H1 (cell line): Measurements from ENCODE around the gene RELL2. TPM values are rescaled to one million over a fixed set of nuclear protein-coding genes. Genes with fewer than 3 reads are reported as not detected.

ENCODE experiments used
- CTCF ChIA-PET: fragments of 300-600 bp; sonication (Branson Sonifier 250); formaldehyde crosslinking; loops from one replicate; lab custom pipeline; 2021; ENCODE audit not compliant: partially characterized antibody; lab: Charles Lee
- POLR2A ChIA-PET: fragments of 300-600 bp; sonication (Branson Sonifier 250); formaldehyde crosslinking; loops from one replicate; lab custom pipeline; 2021; ENCODE audit warnings: inconsistent platforms; ENCODE audit not compliant: partially characterized antibody; lab: Charles Lee
- DNase-seq, 2 experiments: peaks; one replicate each; pipeline versions ENCODE4 v3.0.0 to v3.0.0-alpha.2; 2010 to 2022; ENCODE audit warnings: low spot score in 2 of 2, low read depth in 1 of 2, mixed read lengths in 1 of 2
- FAIRE-seq: peaks from 2 replicates; lab custom pipeline; 2011; peaks lifted over from hg19 to GRCh38; lab: Jason Lieb, UNC
- H2AFZ ChIP-seq: 2 replicates; pipeline ENCODE4 v1.8.1; 2012; ENCODE audit warnings: low read length, inconsistent platforms
- H2AK5ac ChIP-seq: 2 replicates; pipeline ENCODE4 v1.6.1; 2013; ENCODE audit warnings: low read depth, low read length
- H2BK120ac ChIP-seq: replicated peaks from 2 replicates; pipeline ENCODE3; 2013; ENCODE audit warnings: low read depth, low read length, inconsistent platforms
- H2BK12ac ChIP-seq: 2 replicates; pipeline ENCODE4 v1.6.1; 2013; ENCODE audit warnings: low read depth, low read length
- H2BK15ac ChIP-seq: 2 replicates; pipeline ENCODE4 v1.6.1; 2013; ENCODE audit warnings: low read length
- H2BK20ac ChIP-seq: 2 replicates; pipeline ENCODE4 v1.6.1; 2013; ENCODE audit warnings: low read length
- H2BK5ac ChIP-seq: 2 replicates; pipeline ENCODE4 v1.6.1; 2013; ENCODE audit warnings: low read depth, low read length
- H3K14ac ChIP-seq: 2 replicates; pipeline ENCODE4 v1.6.1; 2013; ENCODE audit warnings: inconsistent platforms; ENCODE audit not compliant: insufficient read length
- H3K18ac ChIP-seq: 2 replicates; pipeline ENCODE4 v1.6.1; 2013; ENCODE audit warnings: low read length; ENCODE audit errors: extremely low read depth
- H3K23ac ChIP-seq: 2 replicates; pipeline ENCODE4 v1.6.1; 2013; ENCODE audit warnings: inconsistent platforms; ENCODE audit not compliant: insufficient read length
- H3K23me2 ChIP-seq: 2 replicates; pipeline ENCODE4 v1.6.1; 2013; ENCODE audit warnings: low read depth, low read length
- H3K27ac ChIP-seq: 2 replicates; pipeline ENCODE4 v1.6.1; 2011; ENCODE audit warnings: low read depth, low read length, inconsistent platforms
- H3K27me3 ChIP-seq, 4 experiments: replicated peaks in 1 of 4; 1 replicate in 1 of 4; 2 replicates in 3 of 4; pipeline versions ENCODE4 v1.6.1 to v1.8.1; 2011 to 2013; ENCODE audit warnings: low read length in 3 of 4, mild to moderate bottlenecking in 3 of 4, inconsistent platforms in 2 of 4, mixed read lengths in 2 of 4, moderate library complexity in 1 of 4; ENCODE audit not compliant: control insufficient read depth in 3 of 4, insufficient read depth in 3 of 4; ENCODE audit errors: extremely low read depth in 1 of 4
- H3K36me3 ChIP-seq, 4 experiments: 2 replicates each; pipeline versions ENCODE4 v1.6.1 to v1.8.1; 2011 to 2013; ENCODE audit warnings: mild to moderate bottlenecking in 4 of 4, low read length in 3 of 4, moderate library complexity in 2 of 4, control low read depth in 1 of 4, inconsistent platforms in 1 of 4; ENCODE audit not compliant: insufficient read depth in 4 of 4, control insufficient read depth in 2 of 4
- H3K4ac ChIP-seq: replicated peaks from 2 replicates; pipeline ENCODE3; 2013; ENCODE audit warnings: low read length, low read depth, mixed read lengths, inconsistent platforms; ENCODE audit not compliant: insufficient read length
- H3K4me1 ChIP-seq, 4 experiments: replicated peaks in 1 of 4; 1 replicate in 1 of 4; 2 replicates in 3 of 4; pipeline versions ENCODE4 v1.6.1 to v1.8.1; 2011 to 2013; ENCODE audit warnings: low read length in 3 of 4, inconsistent platforms in 2 of 4, mixed read lengths in 1 of 4; ENCODE audit not compliant: insufficient read depth in 4 of 4, control insufficient read depth in 3 of 4
- H3K4me2 ChIP-seq, 2 experiments: 2 replicates each; pipeline versions ENCODE4 v1.6.1 to v1.8.1; 2011 to 2013; ENCODE audit warnings: low read depth in 2 of 2, low read length in 2 of 2, control low read depth in 1 of 2, inconsistent platforms in 1 of 2, mild to moderate bottlenecking in 1 of 2; ENCODE audit not compliant: insufficient read depth in 1 of 2
- H3K4me3 ChIP-seq, 4 experiments: fragments of 200-600, 300-600 bp in 1 of 4; sonication (generic), shearing (Covaris generic), sonication (Bioruptor Twin) in 1 of 4; 2 replicates each; pipeline versions ENCODE4 v1.5.1 to v1.8.1; 2011 to 2016; ENCODE audit warnings: low read length in 4 of 4, low read depth in 3 of 4, control low read depth in 2 of 4, inconsistent platforms in 2 of 4, mild to moderate bottlenecking in 2 of 4, mixed read lengths in 1 of 4, moderate library complexity in 1 of 4; ENCODE audit not compliant: insufficient read depth in 2 of 4; ENCODE audit errors: extremely low read depth in 1 of 4
- H3K56ac ChIP-seq: replicated peaks from 2 replicates; pipeline ENCODE3; 2013; ENCODE audit warnings: low read depth, mild to moderate bottlenecking, mixed read lengths, low read length, inconsistent platforms; ENCODE audit not compliant: insufficient read length
- H3K79me1 ChIP-seq: 2 replicates; pipeline ENCODE4 v1.6.1; 2013; ENCODE audit warnings: low read depth, low read length, control low read depth
- H3K79me2 ChIP-seq, 2 experiments: 2 replicates each; pipeline versions ENCODE4 v1.6.1 to v1.8.1; 2012 to 2013; ENCODE audit warnings: low read length in 2 of 2, mild to moderate bottlenecking in 2 of 2, inconsistent platforms in 1 of 2; ENCODE audit not compliant: insufficient read depth in 2 of 2, control insufficient read depth in 1 of 2
- H3K9ac ChIP-seq, 4 experiments: replicated peaks in 1 of 4; 1 replicate in 1 of 4; 2 replicates in 3 of 4; pipeline versions ENCODE4 v1.6.1 to v1.8.1; 2011 to 2013; ENCODE audit warnings: low read depth in 3 of 4, low read length in 3 of 4, control low read depth in 2 of 4, mild to moderate bottlenecking in 2 of 4, moderate library complexity in 2 of 4, inconsistent platforms in 1 of 4; ENCODE audit errors: extremely low read depth in 1 of 4
- H3K9me3 ChIP-seq, 2 experiments: 2 replicates each; pipeline versions ENCODE4 v1.6.1 to v1.8.1; 2012 to 2013; ENCODE audit warnings: mild to moderate bottlenecking in 2 of 2, moderate library complexity in 2 of 2, control low read depth in 1 of 2, inconsistent platforms in 1 of 2, low read depth in 1 of 2, low read length in 1 of 2, mixed read lengths in 1 of 2; ENCODE audit not compliant: insufficient read depth in 2 of 2
- H4K20me1 ChIP-seq, 2 experiments: replicated peaks in 1 of 2; 2 replicates each; pipeline versions ENCODE3 to v1.8.1; 2011 to 2013; ENCODE audit warnings: inconsistent platforms in 2 of 2, low read length in 2 of 2, mild to moderate bottlenecking in 1 of 2; ENCODE audit not compliant: insufficient read depth in 2 of 2, control insufficient read depth in 1 of 2
- H4K5ac ChIP-seq: 2 replicates; pipeline ENCODE4 v1.6.1; 2013; ENCODE audit warnings: low read length, low read depth, mixed read lengths, inconsistent platforms; ENCODE audit not compliant: insufficient read length
- H4K8ac ChIP-seq: 2 replicates; pipeline ENCODE4 v1.8.0; 2013; ENCODE audit warnings: mild to moderate bottlenecking, moderate library complexity, low read length, inconsistent platforms; ENCODE audit not compliant: insufficient read depth; ENCODE audit errors: extremely low read depth
- H4K91ac ChIP-seq: replicated peaks from 2 replicates; pipeline ENCODE3; 2013; ENCODE audit warnings: low read length, mixed read lengths, inconsistent platforms; ENCODE audit not compliant: insufficient read length
- BACH1 ChIP-seq: IDR thresholded peaks from 2 replicates; pipeline ENCODE4 v1.6.1; 2012; ENCODE audit warnings: low read length, improper control_type of control experiment
- EP300 ChIP-seq, 2 experiments: IDR thresholded peaks; 1 replicate in 1 of 2; 2 replicates in 1 of 2; pipeline ENCODE4 v1.6.1; 2011 to 2012; ENCODE audit warnings: low read depth in 2 of 2, low read length in 2 of 2, mild to moderate bottlenecking in 2 of 2, borderline replicate concordance in 1 of 2, inconsistent platforms in 1 of 2, moderate library complexity in 1 of 2
- EZH2 ChIP-seq: fragments of 200-600 bp; sonication (generic); IDR thresholded peaks from 2 replicates; pipeline ENCODE4 v1.7.1; 2012; ENCODE audit warnings: low read depth, mild to moderate bottlenecking, moderate library complexity, low read length, inconsistent platforms; ENCODE audit not compliant: severe bottlenecking
- HDAC2 ChIP-seq, 2 experiments: fragments of 300-600 bp in 1 of 2; sonication (generic) in 1 of 2; IDR thresholded peaks; 2 replicates each; pipeline ENCODE4 v1.6.1; 2011 to 2012; ENCODE audit warnings: low read depth in 2 of 2, low read length in 2 of 2, mild to moderate bottlenecking in 2 of 2, moderate library complexity in 2 of 2, borderline replicate concordance in 1 of 2, inconsistent platforms in 1 of 2
- HDAC6 ChIP-seq: IDR thresholded peaks from one replicate; pipeline ENCODE4 v1.7.1; 2012; ENCODE audit warnings: low read depth, mild to moderate bottlenecking, inconsistent platforms, low read length, moderate library complexity
- KDM1A ChIP-seq: fragments of 200-600, 300-600 bp; sonication (generic); IDR thresholded peaks from 2 replicates; pipeline ENCODE4 v1.7.1; 2016; ENCODE audit warnings: mild to moderate bottlenecking, low read length, borderline replicate concordance
- KDM5A ChIP-seq: fragments of 200-600 bp; IDR thresholded peaks from 2 replicates; pipeline ENCODE4 v1.7.1; 2012; ENCODE audit warnings: mild to moderate bottlenecking, low read length, inconsistent platforms, mixed read lengths
- POLR2AphosphoS5 ChIP-seq: IDR thresholded peaks from 2 replicates; pipeline ENCODE4 v1.6.1; 2011; ENCODE audit warnings: low read depth, low read length
- RBBP5 ChIP-seq: IDR thresholded peaks from 2 replicates; pipeline ENCODE4 v1.7.1; 2012; ENCODE audit warnings: low read depth, mild to moderate bottlenecking, inconsistent platforms, low read length, moderate library complexity, borderline replicate concordance
- SRF ChIP-seq: IDR thresholded peaks from 2 replicates; pipeline ENCODE4 v1.6.1; 2011; ENCODE audit warnings: mild to moderate bottlenecking, low read depth, low read length, moderate library complexity
- TBP ChIP-seq: IDR thresholded peaks from 2 replicates; pipeline ENCODE4 v1.6.1; 2011; ENCODE audit warnings: low read depth, low read length, improper control_type of control experiment
- TCF12 ChIP-seq: IDR thresholded peaks from 2 replicates; pipeline ENCODE4 v1.6.1; 2011; ENCODE audit warnings: low read depth, mild to moderate bottlenecking, low read length
- WGBS, 2 experiments: shearing (Covaris generic) in 1 of 2; methylation state at CpG; one replicate each; pipeline versions ENCODE4 v1.1.6 to v1.1.7; 2013 to 2015; ENCODE audit warnings: low lambda C conversion rate in 2 of 2, mixed read lengths in 2 of 2, inconsistent platforms in 1 of 2, low coverage in 1 of 2, missing lambda C conversion rate in 1 of 2; ENCODE audit not compliant: insufficient replicate concordance in 2 of 2, insufficient coverage in 1 of 2, insufficient read length in 1 of 2; ENCODE audit errors: extremely low coverage in 1 of 2, missing lambda C conversion rate in 1 of 2; 5-methylcytosine and 5-hydroxymethylcytosine counted together
- polyA plus RNA-seq, 7 experiments: library from polyadenylated mRNA; depleted of rRNA in 3 of 7; stranded (reverse) in 5 of 7; unstranded in 2 of 7; fragments of >200 nt in 5 of 7; fragments of 200-250 nt in 2 of 7; gene quantifications; 1 replicate in 5 of 7; 2 replicates in 1 of 7; 4 replicates in 1 of 7; pipeline versions ENCODE4 v1.2.1 to v1.2.3, GENCODE V29; 2011 to 2013; ENCODE audit warnings: missing spikeins in 2 of 7, mixed read lengths in 2 of 7
- total RNA-seq: library from RNA; stranded (reverse); fragmentation: NEBNext Ultra II Directional; extraction: Animal tissue kit (Norgen Biotek cat#: 25700); gene quantifications from 2 replicates; pipeline ENCODE4 v1.2.1, GENCODE V29; 2021

The RELL2 gene
- total and polyA plus RNA-seq, 2 of the 8 experiments (the other 6 are each of a cell fraction or from before 2014, with no cell fraction given): 18.6 to 23.7 TPM

DNA sequence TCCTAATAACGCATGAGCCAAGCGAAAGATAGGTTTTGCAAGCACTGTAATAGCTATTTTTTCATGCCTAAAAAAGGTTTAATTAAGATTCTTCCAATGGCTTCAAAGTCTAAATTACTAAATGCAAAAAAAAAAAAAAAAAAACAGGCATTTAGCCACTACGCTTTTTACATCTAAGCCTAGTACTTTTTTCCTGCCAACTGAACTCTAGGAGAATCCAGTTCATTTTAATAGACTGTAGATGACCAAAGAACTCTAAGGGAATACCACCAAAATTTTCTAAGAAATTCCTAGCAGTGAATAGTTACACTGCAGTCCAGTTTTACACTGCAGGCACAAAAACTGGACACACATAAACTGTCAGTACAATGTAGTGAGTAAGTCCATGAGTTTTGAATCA is 27.8 kb upstream of the RELL2 start:
- no peak overlapping the region for H2BK5ac ChIP-seq
- no peaks in the 10 kb centered on the region for H3K23me2 ChIP-seq
- peaks cover 9 to 96% of the 10 kb centered on the region in 2 experiments; a peak in 3 of 4 replicates for H3K79me2 ChIP-seq
- no peak overlapping the region for H3K18ac ChIP-seq
- H2BK120ac ChIP-seq: no peak overlapping the region
- no peak overlapping the region for H4K8ac ChIP-seq
- H3K27ac ChIP-seq: no peak overlapping the region
- no peak overlapping the region for H3K14ac ChIP-seq
- H2AFZ ChIP-seq: no peak overlapping the region
- no peak overlapping the region for H3K23ac ChIP-seq
- H3K56ac ChIP-seq: no peak overlapping the region
- DNase-seq: no peak
- H4K5ac ChIP-seq: no peak overlapping the region
- H3K27me3 ChIP-seq: no peaks in the 10 kb centered on the region
- H4K20me1 ChIP-seq: peaks cover under 1 to 4% of the 10 kb centered on the region in 2 experiments
- 91% methylated on average over 3 of the region's 3 CpGs; no CpG with 5 or more reads in 1 of the 2 experiments for WGBS, 2 experiments
- H3K79me1 ChIP-seq: peaks cover 3% of the 10 kb centered on the region
- H3K4me1 ChIP-seq: no peaks in the 10 kb centered on the region; a peak in 3 of 7 replicates
- TF ChIP-seq POLR2AphosphoS5: no peak
- no peak for TF ChIP-seq HDAC6
- no peak for TF ChIP-seq EZH2
- no peak for TF ChIP-seq HDAC2 (IDR thresholded peaks at IDR 0.05; ENCODE audit: borderline replicate concordance in 1 of 2, low read depth in 2 of 2, low read length in 2 of 2)
- TF ChIP-seq KDM5A: no peak
- no peak for TF ChIP-seq EP300 (IDR thresholded peaks at IDR 0.05; ENCODE audit: borderline replicate concordance in 1 of 2, low read depth in 2 of 2, low read length in 2 of 2)
- TF ChIP-seq TBP: no peak
- TF ChIP-seq BACH1: no peak
- no peak for TF ChIP-seq KDM1A
- TF ChIP-seq TCF12: no peak
- no peak for TF ChIP-seq RBBP5
- no peak for TF ChIP-seq SRF
- H2AK5ac ChIP-seq: no peak overlapping the region
- H3K36me3 ChIP-seq: no peaks in the 10 kb centered on the region
- POLR2A ChIA-PET: interaction anchor here (1.1 to 7.9 kb wide), 3 partner anchors 7 to 13 kb away, joined by 3 to 55 read pairs (median 4); partner anchors contain the start of gene DIAPH1
- no peak for FAIRE-seq
- no peak overlapping the region for H3K4me3 ChIP-seq
- H2BK15ac ChIP-seq: no peak overlapping the region
- H3K9me3 ChIP-seq: no peaks in the 10 kb centered on the region
- no peak overlapping the region for H3K4ac ChIP-seq
- H2BK12ac ChIP-seq: no peak overlapping the region
- H3K4me2 ChIP-seq: no peak overlapping the region
- H2BK20ac ChIP-seq: no peak overlapping the region
- H4K91ac ChIP-seq: no peak overlapping the region
- no peak overlapping the region for H3K9ac ChIP-seq
- CTCF ChIA-PET: interaction anchor here (0.7 to 8.8 kb wide), 5 partner anchors 11 to 457 kb away, joined by 3 to 74 read pairs (median 6); no protein-coding TSS in a partner anchor
